IMR-90 (cell line): ENCODE results near the gene HECW1. TPM values are rescaled to one million over a fixed set of nuclear protein-coding genes. Genes with fewer than 3 reads are reported as not detected.

Source experiments
- ATAC-seq: fragments of 200-7000 bp; cut with Tn5 transposase; 2 replicates; pipeline ENCODE4 v1.9.1; 2020; ENCODE audit warnings: low read depth, mild to moderate bottlenecking, moderate library complexity
- BruUV-seq: library from RNA; stranded (reverse); fragments of 400-500 nt; replicated peaks from 2 replicates; lab custom pipeline; 2021; lab: Mats Ljungman, UMichigan
- CTCF ChIA-PET: fragments of 300-600 bp; formaldehyde crosslinking; extraction: SDS; loops from one replicate; lab custom pipeline; 2021; ENCODE audit warnings: antibody characterized with exemption; lab: Yijun Ruan, JAX
- POLR2A ChIA-PET: fragments of 300-600 bp; sonication (Branson Sonifier 250); formaldehyde crosslinking; loops from one replicate; lab custom pipeline; 2022; ENCODE audit warnings: antibody characterized with exemption; ENCODE audit not compliant: unreplicated experiment; lab: Charles Lee
- DNase-seq: peaks from one replicate; pipeline ENCODE4 v3.0.0; 2013
- H2AFZ ChIP-seq: replicated peaks from 2 replicates; pipeline ENCODE3; 2013; ENCODE audit warnings: low read length, mild to moderate bottlenecking; ENCODE audit not compliant: poor library complexity
- H2AK5ac ChIP-seq: 2 replicates; pipeline ENCODE4 v1.6.1; 2013; ENCODE audit warnings: low read depth, low read length, inconsistent platforms
- H2AK9ac ChIP-seq: replicated peaks from 2 replicates; pipeline ENCODE3; 2013; ENCODE audit warnings: mild to moderate bottlenecking, low read depth, low read length, moderate library complexity; ENCODE audit not compliant: poor library complexity
- H2BK120ac ChIP-seq: 2 replicates; pipeline ENCODE4 v1.6.1; 2013; ENCODE audit warnings: low read depth, low read length, inconsistent platforms
- H2BK15ac ChIP-seq: 3 replicates; pipeline ENCODE4 v1.6.1; 2013; ENCODE audit warnings: low read depth, low read length, inconsistent platforms
- H2BK20ac ChIP-seq: 2 replicates; pipeline ENCODE4 v1.6.1; 2013; ENCODE audit warnings: low read depth, mild to moderate bottlenecking, inconsistent platforms, low read length, moderate library complexity
- H2BK5ac ChIP-seq: 2 replicates; pipeline ENCODE4 v1.6.1; 2013; ENCODE audit warnings: mild to moderate bottlenecking, low read depth, low read length, inconsistent platforms; ENCODE audit not compliant: poor library complexity, severe bottlenecking
- H3K14ac ChIP-seq: replicated peaks from 2 replicates; pipeline ENCODE4 v1.6.1; 2013; ENCODE audit warnings: low read depth, low read length, inconsistent platforms
- H3K18ac ChIP-seq: 2 replicates; pipeline ENCODE4 v1.6.1; 2013; ENCODE audit warnings: low read depth, low read length, control low read depth
- H3K23ac ChIP-seq: 2 replicates; pipeline ENCODE4 v1.6.1; 2013; ENCODE audit warnings: low read depth, low read length, inconsistent platforms
- H3K27ac ChIP-seq: 2 replicates; pipeline ENCODE4 v1.5.1; 2013; ENCODE audit warnings: mild to moderate bottlenecking, control low read depth, low read length; ENCODE audit not compliant: insufficient read depth
- H3K27me3 ChIP-seq: 2 replicates; pipeline ENCODE4 v1.6.1; 2013; ENCODE audit warnings: low read length; ENCODE audit not compliant: control insufficient read depth, insufficient read depth
- H3K36me3 ChIP-seq: 2 replicates; pipeline ENCODE4 v1.6.1; 2013; ENCODE audit warnings: low read length, mixed read lengths; ENCODE audit not compliant: control insufficient read depth, insufficient read depth
- H3K4ac ChIP-seq: 2 replicates; pipeline ENCODE4 v1.6.1; 2013; ENCODE audit warnings: low read depth, low read length, inconsistent platforms
- H3K4me1 ChIP-seq: 2 replicates; pipeline ENCODE4 v1.6.1; 2013; ENCODE audit warnings: low read length, mixed read lengths; ENCODE audit not compliant: control insufficient read depth, insufficient read depth
- H3K4me2 ChIP-seq: 2 replicates; pipeline ENCODE4 v1.6.1; 2013; ENCODE audit warnings: low read depth, mild to moderate bottlenecking, control low read depth, low read length, moderate library complexity
- H3K4me3 ChIP-seq: 2 replicates; pipeline ENCODE4 v1.5.1; 2013; ENCODE audit warnings: low read depth, mild to moderate bottlenecking, control low read depth, low read length, moderate library complexity; ENCODE audit not compliant: insufficient read depth
- H3K56ac ChIP-seq: 2 replicates; pipeline ENCODE4 v1.6.1; 2013; ENCODE audit warnings: low read length, inconsistent platforms; ENCODE audit not compliant: insufficient read depth; ENCODE audit errors: extremely low read depth
- H3K79me1 ChIP-seq, 2 experiments: 2 replicates each; pipeline ENCODE4 v1.6.1; 2013; ENCODE audit warnings: low read length in 2 of 2, inconsistent platforms in 1 of 2, low read depth in 1 of 2
- H3K9ac ChIP-seq: 2 replicates; pipeline ENCODE4 v1.6.1; 2013; ENCODE audit warnings: low read depth, low read length, control low read depth
- H3K9me1 ChIP-seq: 2 replicates; pipeline ENCODE4 v1.6.1; 2013; ENCODE audit warnings: low read length, inconsistent platforms; ENCODE audit not compliant: insufficient read depth
- H3K9me3 ChIP-seq: 2 replicates; pipeline ENCODE4 v1.6.1; 2013; ENCODE audit warnings: low read length; ENCODE audit not compliant: control insufficient read depth, insufficient read depth
- H4K20me1 ChIP-seq: 2 replicates; pipeline ENCODE4 v1.6.1; 2013; ENCODE audit warnings: low read length, inconsistent platforms; ENCODE audit not compliant: insufficient read depth
- H4K5ac ChIP-seq: 2 replicates; pipeline ENCODE4 v1.6.1; 2013; ENCODE audit warnings: mild to moderate bottlenecking, low read depth, low read length, control low read depth
- H4K8ac ChIP-seq, 2 experiments: 2 replicates each; pipeline ENCODE4 v1.6.1; 2013; ENCODE audit warnings: low read depth in 2 of 2, low read length in 2 of 2, control low read depth in 1 of 2, inconsistent platforms in 1 of 2
- H4K91ac ChIP-seq: 2 replicates; pipeline ENCODE4 v1.6.1; 2013; ENCODE audit warnings: low read depth, low read length, inconsistent platforms; ENCODE audit not compliant: insufficient read depth
- CEBPB ChIP-seq: IDR thresholded peaks from 2 replicates; pipeline ENCODE4 v1.6.1; 2012; ENCODE audit warnings: low read depth, low read length, improper control_type of control experiment
- CHD1 ChIP-seq: IDR thresholded peaks from 2 replicates; pipeline ENCODE4 v1.6.1; 2012; ENCODE audit warnings: low read depth, low read length, improper control_type of control experiment
- CTCF ChIP-seq: conservative IDR thresholded peaks from 2 replicates; pipeline ENCODE4 v1.5.1; 2012; ENCODE audit warnings: mild to moderate bottlenecking, low read depth, low read length, improper control_type of control experiment
- MAFK ChIP-seq: IDR thresholded peaks from 2 replicates; pipeline ENCODE4 v1.6.1; 2012; ENCODE audit warnings: low read depth, low read length, improper control_type of control experiment
- MAZ ChIP-seq: IDR thresholded peaks from 2 replicates; pipeline ENCODE4 v1.6.1; 2012; ENCODE audit warnings: low read depth, mild to moderate bottlenecking, low read length, improper control_type of control experiment, moderate library complexity, borderline replicate concordance
- RFX5 ChIP-seq: IDR thresholded peaks from 2 replicates; pipeline ENCODE4 v1.8.0; 2012; ENCODE audit warnings: low read depth, mild to moderate bottlenecking, low read length, moderate library complexity
- SMC3 ChIP-seq: fragments of 150-350 bp; IDR thresholded peaks from 2 replicates; pipeline ENCODE4 v1.6.1; 2016; ENCODE audit warnings: low read depth, mild to moderate bottlenecking, antibody characterized with exemption, low read length, moderate library complexity
- WGBS, 2 experiments: methylation state at CpG; one replicate each; pipeline versions ENCODE4 v1.1.5 to v1.1.7; 2013; ENCODE audit warnings: missing lambda C conversion rate in 2 of 2; ENCODE audit not compliant: insufficient read length in 1 of 2; ENCODE audit errors: extremely low coverage in 2 of 2; 5-methylcytosine and 5-hydroxymethylcytosine counted together
- dilution Hi-C: fragments of 300-500 bp; cut with HindIII; formaldehyde crosslinking; loops from one replicate; pipeline ENCODE4 v1.14.3; 2018; ENCODE audit warnings: low sequenced_read_pairs; ENCODE audit not compliant: unreplicated experiment
- in situ Hi-C: fragments of 300-500 bp; cut with MboI; formaldehyde crosslinking; loops from 3 replicates; pipeline ENCODE4 v1.14.3; 2019; ENCODE audit warnings: low sequenced_read_pairs, inconsistent platforms, mixed read lengths
- intact Hi-C: fragments of 100-400 bp; cut with micrococcal nuclease; formaldehyde crosslinking; loops from 2 replicates; pipeline ENCODE4 v1.10.0; 2022
- polyA plus RNA-seq, 3 experiments: library from polyadenylated mRNA; depleted of rRNA; stranded (reverse); fragments of >200 nt; gene quantifications; 2 replicates each; pipeline ENCODE4 v1.2.3, GENCODE V29; 2012; ENCODE audit warnings: low replicate concordance in 1 of 3
- total RNA-seq: library from RNA; depleted of rRNA; stranded (reverse); fragments of >200 nt; gene quantifications from 2 replicates; pipeline ENCODE4 v1.2.3, GENCODE V29; 2012

Gene HECW1
- total and polyA plus RNA-seq, 2 of the 4 experiments (the other 2 are of a cell fraction): 0.56 to 1.3 TPM

GRCh38 chr7:43406961-43407360 lies 294.5 kb downstream of the HECW1 start:
- H4K20me1 ChIP-seq: no peaks in the 10 kb centered on the region
- in situ Hi-C loops: no loop called here
- no peak overlapping the region for H2BK5ac ChIP-seq
- H3K23ac ChIP-seq: no peak overlapping the region
- H3K27me3 ChIP-seq: no peaks in the 10 kb centered on the region; the same call in 1 of the 2 replicates
- no peak overlapping the region for H2AFZ ChIP-seq
- TF ChIP-seq MAFK (no peak), CEBPB (no peak), CTCF (no peak), SMC3 (no peak), CHD1 (no peak), RFX5 (no peak), MAZ (no peak)
- BruUV-seq: no TSS peak
- H3K18ac ChIP-seq: no peak overlapping the region
- no peak overlapping the region for H4K91ac ChIP-seq
- no peak overlapping the region for H3K4ac ChIP-seq
- intact Hi-C loops: no loop called here
- H3K4me2 ChIP-seq: no peak overlapping the region
- H3K36me3 ChIP-seq: no peaks in the 10 kb centered on the region
- no peak overlapping the region for H3K14ac ChIP-seq
- H3K9me1 ChIP-seq: no peaks in the 10 kb centered on the region; the same call in 1 of the 2 replicates
- 25% methylated on average over 2 of the region's 5 CpGs; no CpG with 5 or more reads in 1 of the 2 experiments for WGBS, 2 experiments
- ATAC-seq: no peak
- H3K56ac ChIP-seq: no peak overlapping the region
- H3K79me1 ChIP-seq: no peaks in the 10 kb centered on the region
- no peak overlapping the region for H3K4me3 ChIP-seq
- no peak overlapping the region for H3K9ac ChIP-seq
- H2AK5ac ChIP-seq: no peak overlapping the region
- no peak overlapping the region for H2BK20ac ChIP-seq
- no peak overlapping the region for H4K8ac ChIP-seq
- no peak overlapping the region for H2BK15ac ChIP-seq
- H2AK9ac ChIP-seq: no peak overlapping the region
- no peak overlapping the region for H2BK120ac ChIP-seq
- no peaks in the 10 kb centered on the region for H3K9me3 ChIP-seq
- H3K4me1 ChIP-seq: no peaks in the 10 kb centered on the region
- H3K27ac ChIP-seq: no peak overlapping the region
- no peak for DNase-seq
- dilution Hi-C loops: no loop called here
- no peak overlapping the region for H4K5ac ChIP-seq
- ChIA-PET POLR2A (no interaction called here), CTCF (no interaction called here)
